Islet of Langerhans (tissue), 1 donor: ENCODE measurements around the gene CCDC194.
A peak's percentile ranks its signal among the peaks of the same experiment; 100 is the strongest.

Experiments used
- FAIRE-seq: peaks from one replicate; lab custom pipeline; 2011; peaks lifted over from hg19 to GRCh38; lab: Jason Lieb, UNC

CCDC194 gene, protein sequence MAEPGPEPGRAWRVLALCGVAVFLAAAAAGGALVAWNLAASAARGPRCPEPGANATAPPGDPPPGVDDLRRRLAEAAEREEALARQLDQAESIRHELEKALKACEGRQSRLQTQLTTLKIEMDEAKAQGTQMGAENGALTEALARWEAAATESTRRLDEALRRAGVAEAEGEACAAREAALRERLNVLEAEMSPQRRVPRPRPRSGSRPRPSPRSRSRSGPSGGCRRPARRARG

GRCh38 chr19:17393914-17394313, at the start of gene CCDC194:
TSS of gene CCDC194 (minus strand) at chr19:17394196. CDS start at chr19:17394158, 38 bp downstream.
- FAIRE-seq: no peak

- no peak for FAIRE-seq
Observed at GRCh38 chr19:17441241-17442021, 47.4 kb upstream of the CCDC194 start.

DNA sequence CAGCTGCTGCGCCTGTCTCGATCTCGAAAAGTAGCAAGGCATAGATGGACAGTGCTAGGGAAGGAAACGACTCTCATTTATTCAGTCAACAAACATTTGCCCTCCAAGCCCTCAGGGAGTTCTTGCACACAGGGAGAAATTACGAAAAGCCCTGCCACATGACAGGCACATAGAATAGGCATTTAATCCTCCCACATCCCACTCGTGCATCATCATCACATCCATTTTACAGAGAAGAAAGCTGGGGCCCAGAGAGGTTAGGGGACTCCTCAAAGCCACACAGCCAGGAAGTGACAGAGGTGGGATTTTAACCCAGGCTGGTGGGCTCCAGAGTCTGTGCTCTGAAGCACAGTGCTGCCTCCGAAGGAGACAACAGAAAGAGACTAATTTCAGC, 42.9 kb upstream of the CCDC194 start:
- no peak for FAIRE-seq

DNA sequence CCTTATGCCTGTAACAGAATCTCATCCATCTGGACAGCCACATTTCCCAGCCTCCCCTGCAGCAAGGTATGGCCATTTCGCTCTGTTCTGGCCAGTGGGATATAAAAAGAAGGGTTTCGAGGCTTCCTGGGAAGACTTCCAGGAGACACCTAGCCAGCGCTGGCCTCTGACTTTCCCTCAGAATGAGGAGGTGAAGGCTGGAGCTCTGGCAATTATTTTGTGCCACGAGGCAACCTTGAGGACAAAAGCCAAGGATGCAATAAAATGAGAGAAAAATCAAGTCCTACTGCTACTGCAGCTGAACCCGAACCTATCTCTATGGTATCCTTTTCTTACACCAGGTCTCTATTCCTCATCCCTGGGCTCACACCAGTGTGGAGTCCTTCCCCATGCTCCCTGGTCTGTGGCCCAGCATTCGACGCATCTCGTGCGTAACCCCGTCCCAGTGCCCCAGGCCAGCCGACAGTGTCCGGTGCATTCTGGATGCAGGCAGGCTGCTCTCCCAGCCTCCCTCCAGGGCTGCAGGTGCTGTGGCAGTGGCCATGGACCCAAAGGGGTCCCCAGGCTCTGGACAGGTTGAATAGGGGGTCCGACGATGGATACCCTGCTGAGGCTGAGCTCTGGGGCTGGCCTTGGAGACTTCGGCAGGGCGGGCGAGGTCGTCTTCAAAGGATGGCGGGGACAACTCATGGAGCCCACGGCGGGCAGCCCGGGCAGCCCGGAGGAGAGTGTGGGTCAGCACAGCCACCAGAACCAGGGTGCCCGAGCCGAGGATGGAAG, 42.3 kb upstream of the CCDC194 start:
- FAIRE-seq: no peak

DNA sequence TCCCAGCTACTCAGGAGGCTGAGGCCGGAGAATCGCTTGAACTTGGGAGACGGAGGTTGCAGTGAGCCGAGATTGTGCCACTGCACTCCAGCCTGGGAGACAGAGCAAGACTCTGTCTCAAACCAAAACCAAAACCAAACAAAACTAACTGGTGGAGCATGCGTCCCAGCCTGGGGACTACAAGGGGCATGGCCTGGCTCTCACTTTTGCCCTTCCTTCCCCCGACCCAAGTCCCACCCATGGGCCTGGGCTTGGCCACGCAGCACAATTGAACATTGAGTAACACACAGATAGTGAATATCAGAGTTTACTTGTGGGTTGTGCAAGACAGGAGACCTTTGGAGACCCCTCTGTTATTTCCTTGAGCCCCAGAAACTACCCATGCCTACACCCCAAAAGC, 41.2 kb upstream of the CCDC194 start:
- no peak for FAIRE-seq

GRCh38 chr19:17431417-17431816, 37.4 kb upstream of the CCDC194 start:
- FAIRE-seq: no peak

- FAIRE-seq: no peak
Observed at GRCh38 chr19:17429641-17430113, 35.7 kb upstream of the CCDC194 start.

DNA sequence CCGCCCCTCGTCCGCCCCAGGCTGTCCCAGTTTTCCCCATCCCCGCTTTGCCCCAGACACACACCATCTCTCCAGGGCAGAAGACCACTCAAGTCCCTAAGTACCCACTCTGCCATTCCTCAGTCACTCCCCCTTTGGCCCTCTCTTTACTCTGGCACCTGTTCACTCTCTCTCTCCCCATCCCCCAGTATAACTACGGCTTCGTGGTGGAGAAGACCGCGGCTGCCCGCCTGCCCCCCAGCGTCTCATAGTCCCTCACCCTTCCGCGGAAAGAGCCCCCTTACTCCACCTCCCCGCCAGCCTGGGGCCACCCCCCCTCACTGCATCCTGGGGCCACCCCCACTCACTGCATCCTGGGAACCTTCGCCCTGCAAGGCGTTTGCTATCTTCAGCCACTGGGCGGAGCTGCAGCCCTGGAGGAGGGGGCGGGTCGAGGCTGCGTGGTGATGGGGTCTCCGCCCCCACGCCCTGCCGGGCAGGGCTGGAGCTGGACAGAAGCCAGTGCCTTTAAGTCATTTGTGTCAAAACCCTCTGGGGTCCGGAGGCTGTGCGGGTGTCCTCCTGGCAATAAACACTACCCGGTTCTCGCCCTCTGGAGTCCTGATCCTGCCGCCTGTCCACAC, 30.9 kb upstream of the CCDC194 start:
- FAIRE-seq: no peak

DNA sequence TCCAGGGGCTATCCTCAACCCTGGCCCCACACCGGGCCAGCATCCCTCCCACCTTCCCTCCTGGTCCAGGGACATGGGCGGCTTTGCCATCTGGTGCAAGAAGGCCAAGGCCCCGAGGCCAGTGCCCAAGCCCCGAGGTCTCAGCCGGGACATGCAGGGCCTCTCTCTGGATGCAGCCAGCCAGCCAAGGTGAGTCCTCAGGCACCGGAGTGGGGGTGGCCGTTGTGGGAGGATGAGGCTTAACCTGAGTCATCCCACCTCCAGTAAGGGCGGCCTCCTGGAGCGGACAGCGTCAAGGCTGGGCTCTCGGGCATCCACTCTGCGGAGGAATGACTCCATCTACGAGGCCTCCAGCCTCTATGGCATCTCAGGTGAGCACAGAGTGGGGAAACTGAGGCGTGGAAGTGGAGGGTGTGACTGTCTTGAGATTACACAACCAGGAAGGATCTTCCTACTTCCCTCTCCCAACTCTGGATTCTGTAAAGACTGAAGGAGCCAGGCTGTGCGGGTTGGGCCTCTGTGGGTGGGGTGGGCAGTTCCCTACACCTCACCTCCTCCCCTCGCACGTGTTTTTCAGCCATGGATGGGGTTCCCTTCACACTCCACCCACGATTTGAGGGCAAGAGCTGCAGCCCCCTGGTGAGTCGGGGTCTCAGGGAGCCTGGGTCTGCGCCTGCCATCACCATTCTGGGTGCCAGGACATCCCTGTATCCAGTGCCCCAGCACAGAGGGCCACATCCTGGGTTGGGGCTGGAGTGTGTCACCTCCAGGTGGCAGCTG, 29.6 kb upstream of the CCDC194 start:
- FAIRE-seq: no peak

GRCh38 chr19:17421942-17422341, 27.9 kb upstream of the CCDC194 start:
- FAIRE-seq: no peak

DNA sequence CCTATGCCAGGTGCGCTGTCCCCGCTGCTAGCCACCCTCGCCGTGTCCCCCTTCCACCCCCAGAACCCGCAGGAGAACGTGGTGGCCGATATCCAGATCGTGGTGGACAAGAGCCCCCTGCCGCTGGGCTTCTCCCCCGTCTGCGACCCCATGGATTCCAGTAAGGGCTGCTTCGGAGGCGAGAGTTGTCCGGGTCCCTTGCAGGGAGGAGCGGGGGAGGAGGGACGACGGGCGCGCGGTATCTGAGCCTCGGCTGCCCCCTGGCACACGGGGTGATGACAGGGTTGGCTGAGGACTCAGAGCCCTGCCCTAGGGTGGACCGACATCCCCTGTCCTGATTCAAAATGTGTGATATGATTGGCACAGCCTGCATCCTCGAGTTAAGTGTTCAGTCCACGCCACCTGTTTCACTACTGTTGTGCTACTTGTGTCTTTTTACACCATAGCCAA, 26.5 kb upstream of the CCDC194 start:
- FAIRE-seq: no peak

GRCh38 chr19:17419621-17420474, 25.9 kb upstream of the CCDC194 start, which contains the start of gene MVB12A:
TSS of gene MVB12A (plus strand) at chr19:17420047. CDS start at chr19:17420136, 89 bp downstream.
- peak; percentile 93 for FAIRE-seq

DNA sequence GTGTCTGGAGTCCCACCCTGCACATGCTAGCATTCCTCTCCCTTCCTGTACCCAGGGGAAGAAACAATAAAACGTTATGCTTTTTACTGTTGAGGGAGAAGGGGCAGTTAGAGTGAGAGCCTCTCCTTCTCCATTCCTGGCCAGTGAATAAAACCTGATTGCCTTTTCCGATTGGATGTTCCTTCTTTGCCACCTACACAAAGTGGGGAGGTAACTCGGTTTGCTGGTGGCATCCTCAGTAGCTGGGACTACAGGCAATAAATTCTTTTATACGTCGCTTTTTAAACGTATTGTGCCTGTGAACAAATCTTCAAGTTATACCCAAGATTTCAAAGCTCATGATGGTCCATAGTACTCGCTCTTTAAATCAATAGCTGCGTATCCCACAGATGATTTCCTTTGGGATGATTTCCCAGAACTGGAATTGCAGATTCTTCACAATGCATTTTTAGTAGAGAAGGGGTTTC, 25.2 kb upstream of the CCDC194 start:
- FAIRE-seq: no peak

GRCh38 chr19:17418710-17419109, 24.7 kb upstream of the CCDC194 start:
- no peak for FAIRE-seq

DNA sequence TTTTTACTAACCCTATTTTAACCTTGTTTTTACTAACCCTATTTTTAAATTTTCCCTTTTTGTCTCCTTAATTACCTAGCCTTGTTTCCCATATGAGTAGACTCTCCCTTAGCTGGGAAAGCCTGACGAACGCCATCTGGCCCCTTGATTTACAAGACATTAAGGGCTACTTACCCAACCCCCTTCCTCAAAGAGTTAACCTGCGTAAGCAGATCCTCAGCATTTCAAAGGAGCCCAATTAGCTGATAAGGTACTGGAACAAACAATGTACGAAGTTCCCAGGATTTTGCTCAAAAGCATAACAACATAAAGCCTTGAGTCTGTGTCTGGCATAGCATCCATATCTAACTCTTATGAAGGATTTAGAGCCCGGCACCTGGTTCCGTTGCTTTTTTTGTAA, 21.1 kb upstream of the CCDC194 start:
- FAIRE-seq: no peak

DNA sequence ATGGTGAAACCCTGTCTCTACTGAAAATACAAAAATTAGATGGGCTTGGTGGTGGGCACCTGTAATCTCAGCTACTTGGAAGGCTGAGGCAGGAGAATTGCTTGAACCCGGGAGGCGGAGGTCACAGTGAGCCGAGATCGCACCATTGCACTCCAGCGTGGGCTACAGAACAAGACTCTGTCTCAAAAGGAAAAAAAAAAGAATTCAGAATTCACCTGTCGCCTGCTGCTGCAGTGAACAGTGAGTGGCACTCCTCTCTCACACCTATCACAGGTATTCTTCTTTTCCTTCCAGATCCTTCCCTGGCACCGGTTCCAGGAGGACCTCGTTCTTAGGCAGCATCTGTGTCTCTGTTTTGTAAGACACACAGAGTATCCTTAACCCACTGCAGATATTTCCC, 20.1 kb upstream of the CCDC194 start:
- no peak for FAIRE-seq

DNA sequence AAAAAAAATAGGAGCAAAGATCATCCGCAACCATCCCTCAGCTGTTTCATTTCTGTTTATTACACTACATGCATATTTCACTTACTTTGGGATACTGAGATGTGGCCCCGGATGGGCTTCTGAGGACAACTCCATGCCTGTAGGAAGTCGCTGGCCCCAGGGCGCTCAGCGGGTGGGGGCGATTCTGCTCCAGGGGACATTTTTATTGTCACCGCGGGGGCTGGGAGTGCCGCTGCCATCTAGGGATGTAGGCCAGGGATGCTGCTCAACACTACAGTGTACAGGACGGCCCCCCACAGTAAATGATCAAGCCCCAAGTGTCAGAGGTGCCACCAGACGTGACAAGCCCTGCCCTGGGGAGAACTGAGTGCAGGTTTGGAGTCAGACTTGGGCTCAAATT, 17.8 kb upstream of the CCDC194 start:
- no peak for FAIRE-seq

- no peak for FAIRE-seq
Observed at GRCh38 chr19:17409990-17410389, 16.0 kb upstream of the CCDC194 start.

- FAIRE-seq: no peak
Observed at GRCh38 chr19:17406887-17407196, 12.8 kb upstream of the CCDC194 start.

- FAIRE-seq: no peak
Observed at GRCh38 chr19:17406046-17406886, 12.3 kb upstream of the CCDC194 start.
